ENCODE results near the gene CADM4. TPM values are rescaled to one million over a fixed set of nuclear protein-coding genes. Genes with fewer than 3 reads are reported as not detected.
"Not testable (repeated sequence)": the region's sequence is repeated elsewhere in the genome, so short reads cannot be mapped to it uniquely, and the experiment has no call there.

CADM4 gene
- total RNA-seq, 3 donors from 2014 or later: 1.2 to 26.2 (median 3.4) TPM

- Histone ChIP-seq H3K4me1 (ENCODE audit: low read depth) (peaks cover 6% of the 10 kb centered on the region), H3K4me3 (no peak overlapping the region), H3K9me3 (no peaks in the 10 kb centered on the region), H3K36me3 (ENCODE audit: low read depth) (no peaks in the 10 kb centered on the region)
- DNase-seq (no peak), ATAC-seq (no peak)
- TF ChIP-seq CTCF (IDR thresholded peaks at IDR 0.05): no peak
- intact Hi-C loops (cut with DNase I, micrococcal nuclease): loop anchor here in 1 of 2 donors (10.0 kb wide), 1 partner anchor 84 kb away; no protein-coding TSS in a partner anchor
Measured at GRCh38 chr19:43638214-43638994, 1.2 kb downstream of the CADM4 start.

GRCh38 chr19:43636121-43636683 lies 3.4 kb downstream of the CADM4 start:
- TF ChIP-seq CTCF (IDR thresholded peaks at IDR 0.05): no peak
- ATAC-seq: no peak
- DNase-seq: no peak
- Histone ChIP-seq H3K9me3 (no peaks in the 10 kb centered on the region), H3K36me3 (ENCODE audit: low read depth) (no peaks in the 10 kb centered on the region), H3K4me1 (ENCODE audit: low read depth) (peaks cover 6% of the 10 kb centered on the region), H3K4me3 (no peak overlapping the region)
- intact Hi-C loops (cut with DNase I, micrococcal nuclease): loop anchor here in 1 of 2 donors (10.0 kb wide), 1 partner anchor 81 kb away; no protein-coding TSS in a partner anchor

- H3K4me1 ChIP-seq (ENCODE audit: low read depth); H3K9me3 ChIP-seq; ATAC-seq; H3K4me3 ChIP-seq; H3K36me3 ChIP-seq (ENCODE audit: low read depth); DNase-seq: not testable (repeated sequence)
- intact Hi-C loops (cut with DNase I, micrococcal nuclease): loop anchor here in 1 of 2 donors (10.0 kb wide), 1 partner anchor 81 kb away; no protein-coding TSS in a partner anchor
Measured at GRCh38 chr19:43635561-43635940, 4.1 kb downstream of the CADM4 start.

GRCh38 chr19:43634872-43635560 lies 4.6 kb downstream of the CADM4 start:
- DNase-seq (no peak), ATAC-seq (no peak)
- no peaks in the 10 kb centered on the region for H3K9me3 ChIP-seq
- no peaks in the 10 kb centered on the region for H3K36me3 ChIP-seq (ENCODE audit: low read depth)
- no peak overlapping the region for H3K4me3 ChIP-seq
- peaks cover under 1% of the 10 kb centered on the region for H3K4me1 ChIP-seq (ENCODE audit: low read depth)
- intact Hi-C loops (cut with DNase I, micrococcal nuclease): loop anchor here in 1 of 2 donors (10.0 kb wide), 1 partner anchor 80 kb away; no protein-coding TSS in a partner anchor
- TF ChIP-seq CTCF (IDR thresholded peaks at IDR 0.05): no peak

- H3K4me3 ChIP-seq: no peak overlapping the region
- no peak for TF ChIP-seq CTCF (IDR thresholded peaks at IDR 0.05)
- intact Hi-C loops (cut with DNase I, micrococcal nuclease): loop anchor here in 1 of 2 donors (10.0 kb wide), 1 partner anchor 80 kb away; no protein-coding TSS in a partner anchor
- no peaks in the 10 kb centered on the region for H3K36me3 ChIP-seq (ENCODE audit: low read depth)
- ATAC-seq (no peak), DNase-seq (no peak)
- H3K4me1 ChIP-seq (ENCODE audit: low read depth): no peaks in the 10 kb centered on the region
- no peaks in the 10 kb centered on the region for H3K9me3 ChIP-seq
Measured at GRCh38 chr19:43634506-43634871, 5.2 kb downstream of the CADM4 start.

All from mucosa of descending colon (tissue), 3 donors.